HG02852 (cell line): ENCODE measurements around the gene RABEP2.
"Not testable (repeated sequence)": the region's sequence is repeated elsewhere in the genome, so short reads cannot be mapped to it uniquely, and the experiment has no call there.

ENCODE experiments used
- ATAC-seq: cut with Tn5 transposase; IDR thresholded peaks from one replicate; pipeline ENCODE4 v1.9.1; 2021; ENCODE audit warnings: mild to moderate bottlenecking, moderate library complexity; ENCODE audit not compliant: unreplicated experiment

The RABEP2 gene

GRCh38 chr16:28924762-28925385 is at the start of gene RABEP2:
RABEP2 (minus strand) TSS chr16:28925238; CDS start chr16:28925163, 75 bp downstream.
- ATAC-seq = peak; percentile 55

DNA sequence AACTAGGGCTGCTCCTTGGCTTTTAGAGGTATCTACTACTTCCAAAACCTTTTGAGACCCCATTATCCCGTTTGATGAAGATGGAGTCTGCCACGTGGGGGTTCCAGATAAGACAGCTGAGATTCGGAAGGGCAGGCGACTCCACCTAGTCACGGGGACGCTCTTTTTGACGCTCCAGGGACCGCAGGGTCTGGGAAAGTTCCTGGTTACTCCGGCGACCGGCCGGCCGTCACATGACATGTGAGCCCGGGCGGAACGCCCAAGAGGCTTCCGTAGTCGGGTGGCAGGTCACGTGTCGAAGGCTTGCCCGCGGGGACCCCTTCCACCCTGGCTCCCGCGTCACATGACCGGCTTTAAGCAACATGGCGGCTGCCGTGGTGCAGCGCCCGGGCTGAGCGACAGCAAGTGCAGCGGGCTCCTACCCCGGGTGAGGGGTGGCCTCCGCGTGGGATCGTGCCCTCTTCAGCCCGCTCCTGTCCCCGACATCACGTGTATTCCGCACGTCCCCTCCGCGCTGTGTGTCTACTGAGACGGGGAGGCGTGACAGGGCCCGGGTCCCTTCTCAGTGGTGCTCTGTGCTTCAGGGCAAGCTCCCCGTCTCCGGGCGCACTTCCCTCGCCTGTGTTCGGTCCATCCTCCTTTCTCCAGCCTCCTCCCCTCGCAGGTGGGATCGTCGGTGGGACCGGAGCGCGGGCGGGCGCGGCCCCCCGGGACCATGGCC is 49.6 kb upstream of the RABEP2 start, which contains the start of gene SPNS1:
Gene SPNS1 (plus strand): TSS at position 342 of the 721 bp plus-strand sequence. CDS start 374 bp downstream, at position 716.
- peak; percentile 86 for ATAC-seq

- peak; percentile 15 for ATAC-seq
Observed at GRCh38 chr16:28974007-28974436, 49.0 kb upstream of the RABEP2 start.

DNA sequence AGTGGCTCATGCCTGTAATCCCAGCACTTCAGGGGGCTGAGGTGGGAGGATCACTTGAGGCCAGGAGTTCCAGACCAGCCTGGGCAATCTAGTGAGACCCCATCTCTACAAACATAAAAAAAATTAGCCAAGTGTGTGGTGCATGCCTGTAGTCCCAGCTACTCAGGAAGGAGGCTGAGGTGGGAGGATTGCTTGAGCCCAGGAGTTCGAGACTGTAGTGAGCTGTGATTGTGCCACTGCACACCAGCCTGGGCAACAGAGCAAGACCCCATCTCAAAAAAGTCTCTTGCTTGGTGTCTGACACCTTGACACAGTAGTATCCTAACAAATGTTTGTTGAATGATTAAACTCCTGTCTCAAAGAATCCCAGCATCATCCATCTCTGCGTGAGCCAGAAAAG is 44.7 kb upstream of the RABEP2 start:
- ATAC-seq = not testable (repeated sequence)

GRCh38 chr16:28967156-28967555 is 42.1 kb upstream of the RABEP2 start:
- no peak for ATAC-seq

DNA sequence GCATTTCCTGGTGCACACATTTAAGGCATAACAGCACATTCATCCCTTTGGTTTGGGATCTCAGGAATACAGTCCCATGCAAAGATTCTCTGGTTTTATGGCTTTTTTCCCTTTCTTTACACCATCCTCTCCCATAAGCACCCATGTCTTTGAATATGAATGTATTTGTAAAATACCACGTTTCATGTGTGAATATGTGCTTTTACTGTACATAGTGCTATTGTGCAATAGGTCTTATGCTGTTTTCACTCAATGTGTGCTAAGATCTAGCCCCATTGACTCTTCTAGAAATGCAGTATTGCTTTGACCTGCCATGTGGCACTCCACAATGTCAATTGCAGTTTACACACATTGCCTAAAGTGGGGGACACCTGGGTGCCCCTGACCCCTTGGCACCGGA is 39.5 kb upstream of the RABEP2 start:
- ATAC-seq = no peak

DNA sequence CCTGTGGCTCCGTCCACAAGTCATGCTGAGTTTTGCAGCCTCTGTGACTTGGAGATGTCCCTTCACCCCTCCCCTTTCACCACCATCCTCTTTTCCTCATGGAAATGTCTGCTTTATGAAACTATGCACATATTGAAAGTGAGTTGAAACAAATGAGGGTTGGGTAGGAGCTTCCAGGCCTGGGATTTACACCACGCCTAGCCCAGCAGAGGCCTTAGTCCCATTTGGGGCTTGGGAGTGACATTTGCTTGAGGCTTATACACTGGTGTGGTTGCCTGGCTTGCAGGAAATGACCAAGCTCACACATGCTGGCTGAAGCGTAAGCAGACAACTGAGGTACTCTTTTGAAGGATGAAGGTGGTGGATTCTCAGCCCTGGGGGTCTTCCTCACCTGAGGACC is 39.0 kb upstream of the RABEP2 start:
- no peak for ATAC-seq

- ATAC-seq = no peak
Observed at GRCh38 chr16:28958836-28959235, 33.8 kb upstream of the RABEP2 start.

DNA sequence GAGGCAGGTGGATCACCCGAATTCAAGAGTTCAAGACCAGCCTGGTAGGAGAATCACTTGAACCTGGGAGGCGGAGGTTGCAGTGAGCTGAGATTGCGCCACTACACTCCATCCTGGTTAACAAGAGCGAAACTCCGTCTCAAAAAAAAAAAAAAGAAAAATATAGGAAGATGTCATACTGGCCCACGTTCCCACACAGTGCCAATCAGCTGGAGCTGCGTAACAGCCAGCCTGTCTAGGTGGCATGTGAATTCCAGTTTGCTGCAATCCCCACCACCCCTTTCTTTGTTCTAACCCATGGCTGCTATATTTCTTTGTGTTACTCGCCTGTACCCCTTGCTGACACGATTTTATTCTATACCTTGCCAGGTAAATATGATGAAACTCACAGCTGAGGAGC is 33.2 kb upstream of the RABEP2 start:
- no peak for ATAC-seq

DNA sequence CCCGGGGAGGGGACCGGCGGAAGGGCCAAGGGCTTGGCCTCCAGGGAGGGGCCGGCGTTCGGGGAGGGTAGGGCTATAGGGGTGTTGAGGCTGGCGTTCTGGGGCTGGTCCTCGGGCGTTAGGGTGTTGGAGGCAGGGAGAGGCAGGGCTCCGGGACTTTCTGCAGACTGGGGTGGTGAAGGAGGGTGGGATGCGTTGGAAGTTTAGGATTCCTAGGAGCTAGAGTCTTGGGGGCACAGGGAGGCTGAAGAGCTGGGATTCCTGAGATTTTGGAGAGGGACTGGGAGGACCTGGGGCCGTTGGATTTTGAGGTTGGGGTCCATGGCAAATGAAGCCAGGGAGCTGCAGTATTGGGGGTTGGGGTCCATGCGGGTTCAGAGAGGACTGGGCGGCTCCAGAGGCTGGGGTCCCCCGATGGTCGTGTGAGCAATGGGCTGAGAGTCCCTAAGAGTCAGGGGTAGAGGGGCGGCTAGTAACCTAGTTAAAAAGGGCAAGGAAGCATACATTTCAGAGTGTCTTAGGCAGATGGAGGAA is 26.4 kb upstream of the RABEP2 start:
- ATAC-seq = no peak

GRCh38 chr16:28950648-28951409 is 25.8 kb upstream of the RABEP2 start, which contains the start of gene NFATC2IP:
NFATC2IP (plus strand) TSS chr16:28950937; CDS start chr16:28951012, 75 bp downstream.
- peak; percentile 84 for ATAC-seq

DNA sequence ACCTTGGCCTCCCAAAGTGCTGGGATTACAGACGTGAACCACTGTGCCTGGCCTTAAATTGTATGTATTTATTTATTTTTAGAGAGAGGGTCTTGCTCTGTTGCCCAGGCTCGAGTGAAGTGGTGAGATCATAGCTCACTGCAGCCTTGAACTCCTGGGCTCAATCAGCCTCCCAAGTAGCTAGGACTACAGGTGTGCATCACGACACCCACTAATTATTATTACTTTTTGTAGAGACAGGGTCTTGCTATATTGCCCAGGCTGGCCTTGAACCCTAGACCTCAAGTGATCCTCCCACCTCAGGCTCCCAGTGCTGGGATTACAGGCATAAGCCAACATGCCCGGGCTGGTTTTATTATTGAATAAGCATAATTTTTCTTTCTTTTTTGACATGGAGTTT is 21.6 kb upstream of the RABEP2 start:
- no peak for ATAC-seq

GRCh38 chr16:28943281-28943680 is 18.2 kb upstream of the RABEP2 start:
- no peak for ATAC-seq

GRCh38 chr16:28939825-28940224 is 14.8 kb upstream of the RABEP2 start:
- ATAC-seq = not testable (repeated sequence)

DNA sequence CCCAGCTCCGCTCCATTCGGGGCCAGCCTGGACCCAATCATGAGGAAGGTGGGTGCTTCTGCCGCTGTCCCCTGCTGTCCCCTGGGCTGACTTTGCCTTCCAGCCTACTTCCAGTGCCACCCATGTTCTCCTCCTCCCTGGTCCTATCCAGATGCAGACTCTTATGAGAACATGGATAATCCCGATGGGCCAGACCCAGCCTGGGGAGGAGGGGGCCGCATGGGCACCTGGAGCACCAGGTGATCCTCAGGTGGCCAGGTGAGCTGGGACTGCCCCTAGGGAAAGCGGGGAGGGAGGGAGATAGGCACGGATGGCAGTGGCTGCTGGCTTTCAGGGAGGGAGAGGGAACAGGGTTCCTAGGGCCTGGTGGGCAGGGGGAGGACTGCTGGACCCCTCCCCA is 13.7 kb upstream of the RABEP2 start:
- ATAC-seq = no peak

- no peak for ATAC-seq
Observed at GRCh38 chr16:28937222-28937876, 12.3 kb upstream of the RABEP2 start.

GRCh38 chr16:28936784-28937155 is 11.7 kb upstream of the RABEP2 start:
- ATAC-seq = no peak

GRCh38 chr16:28935924-28936783 is 11.1 kb upstream of the RABEP2 start:
- ATAC-seq = peak; percentile 74

DNA sequence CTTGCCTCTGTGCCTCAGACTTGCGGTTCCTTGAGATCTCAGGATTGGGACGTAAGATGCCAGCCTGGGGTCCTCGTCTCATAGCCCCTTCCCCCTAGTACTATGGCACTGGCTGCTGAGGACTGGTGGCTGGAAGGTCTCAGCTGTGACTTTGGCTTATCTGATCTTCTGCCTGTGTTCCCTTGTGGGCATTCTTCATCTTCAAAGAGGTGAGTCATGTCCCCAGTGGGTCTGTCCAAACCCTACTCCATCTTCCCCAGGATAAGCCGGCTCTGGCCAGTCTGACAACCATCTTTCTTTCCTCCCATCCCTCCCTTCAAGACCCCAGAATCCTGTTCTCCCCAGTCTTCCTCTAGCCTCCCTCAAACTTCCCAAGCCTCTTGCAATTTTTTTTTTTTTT is 10.3 kb upstream of the RABEP2 start:
- ATAC-seq = no peak

DNA sequence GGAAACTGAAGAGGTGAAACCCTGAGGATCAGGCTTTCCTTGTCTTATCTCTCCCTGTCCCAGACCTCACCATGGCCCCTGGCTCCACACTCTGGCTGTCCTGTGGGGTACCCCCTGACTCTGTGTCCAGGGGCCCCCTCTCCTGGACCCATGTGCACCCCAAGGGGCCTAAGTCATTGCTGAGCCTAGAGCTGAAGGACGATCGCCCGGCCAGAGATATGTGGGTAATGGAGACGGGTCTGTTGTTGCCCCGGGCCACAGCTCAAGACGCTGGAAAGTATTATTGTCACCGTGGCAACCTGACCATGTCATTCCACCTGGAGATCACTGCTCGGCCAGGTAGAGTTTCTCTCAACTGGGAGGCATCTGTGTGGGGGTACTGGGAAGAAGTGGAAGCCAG is 8.1 kb upstream of the RABEP2 start:
- ATAC-seq = no peak
